ENCODE measurements around the gene OR4S1. TPM values are rescaled to one million over a fixed set of nuclear protein-coding genes. Genes with fewer than 3 reads are reported as not detected.

Gene OR4S1
- total and polyA plus RNA-seq, 2 donors (not counting 3 experiments of a cell fraction or from before 2014, with no cell fraction given), result not detected

DNA sequence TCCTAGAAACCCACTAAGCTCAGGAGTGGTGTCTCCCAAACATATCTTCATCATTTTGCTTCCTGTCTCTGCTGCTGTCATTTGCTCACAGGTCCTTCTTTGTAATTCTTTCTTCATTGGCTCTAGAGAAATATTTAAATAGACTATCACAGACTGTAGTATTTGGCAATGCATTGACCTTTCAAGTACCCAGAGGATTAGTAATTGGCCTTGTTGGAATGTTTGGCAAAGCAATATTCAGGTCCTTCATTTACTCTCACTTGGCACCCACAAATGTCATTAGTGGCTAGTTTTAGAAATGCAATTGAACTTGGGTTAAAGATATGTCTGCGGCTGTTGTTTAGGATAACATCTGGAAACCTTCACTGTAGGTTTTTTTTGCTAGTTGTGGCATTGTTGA, 48.7 kb downstream of the OR4S1 start:
- H3K79me2 ChIP-seq (ENCODE audit: control insufficient read depth, insufficient read depth, low read length), result no peaks in the 10 kb centered on the region
- H3K9me3 ChIP-seq (replicated peaks; ENCODE audit: control insufficient read depth, insufficient read depth, low read length), result no peaks in the 10 kb centered on the region
- no TSS peak for BruUV-seq (replicated peaks)
- no peak overlapping the region for H3K9ac ChIP-seq (replicated peaks; ENCODE audit: extremely low read depth, insufficient read depth, low read length)
- intact Hi-C loops (cut with micrococcal nuclease), result no loop called here
- H2AFZ ChIP-seq (ENCODE audit: low read depth, low read length), result no peak overlapping the region
- no peaks in the 10 kb centered on the region for H3K4me1 ChIP-seq (ENCODE audit: control insufficient read depth, extremely low read depth, insufficient read depth, low read length)
- no peak for FAIRE-seq
- ChIA-PET CTCF (no interaction called here), POLR2A (no interaction called here)
- no peaks in the 10 kb centered on the region for H3K9me1 ChIP-seq (replicated peaks; ENCODE audit: control insufficient read depth, extremely low read depth, insufficient read depth, low read length)
- H3K27me3 ChIP-seq (ENCODE audit: control insufficient read depth in 2 of 2, insufficient read depth in 2 of 2, low read length in 2 of 2), result no peaks in the 10 kb centered on the region
- H3K4me3 ChIP-seq (replicated peaks in 1 of 3; ENCODE audit: insufficient read depth in 1 of 3, low read depth in 1 of 3, low read length in 3 of 3), result no peak overlapping the region
- DNase-seq (ENCODE audit: low read depth, low spot score), result no peak
- H3K4me2 ChIP-seq (ENCODE audit: insufficient read depth, low read length), result no peak overlapping the region
- H4K20me1 ChIP-seq (replicated peaks; ENCODE audit: control insufficient read depth, extremely low read depth, insufficient read depth, low read length), result no peaks in the 10 kb centered on the region
- H3K36me3 ChIP-seq (ENCODE audit: control insufficient read depth in 2 of 2, extremely low read depth in 1 of 2, insufficient read depth in 2 of 2, low read length in 2 of 2), result no peaks in the 10 kb centered on the region
- TF ChIP-seq MYC (IDR thresholded peaks at IDR 0.05; ENCODE audit: low read depth, low read length) (no peak), POLR2AphosphoS5 (IDR thresholded peaks at IDR 0.05; ENCODE audit: insufficient read depth, low read depth, low read length) (no peak), POLR2A (IDR thresholded peaks at IDR 0.05; ENCODE audit: low read depth, low read length) (no peak), FOS (IDR thresholded peaks at IDR 0.05; ENCODE audit: borderline replicate concordance, insufficient read depth, low read length) (no peak), EZH2 (IDR thresholded peaks at IDR 0.05; ENCODE audit: borderline replicate concordance, low read depth, low read length, severe bottlenecking) (no peak), JUN (IDR thresholded peaks at IDR 0.05; ENCODE audit: borderline replicate concordance, insufficient read depth, insufficient read length, low read depth) (no peak), GATA2 (IDR thresholded peaks at IDR 0.05; ENCODE audit: insufficient read depth, insufficient read length, low read depth, low read length) (no peak)
- TF ChIP-seq, protein P1, sequence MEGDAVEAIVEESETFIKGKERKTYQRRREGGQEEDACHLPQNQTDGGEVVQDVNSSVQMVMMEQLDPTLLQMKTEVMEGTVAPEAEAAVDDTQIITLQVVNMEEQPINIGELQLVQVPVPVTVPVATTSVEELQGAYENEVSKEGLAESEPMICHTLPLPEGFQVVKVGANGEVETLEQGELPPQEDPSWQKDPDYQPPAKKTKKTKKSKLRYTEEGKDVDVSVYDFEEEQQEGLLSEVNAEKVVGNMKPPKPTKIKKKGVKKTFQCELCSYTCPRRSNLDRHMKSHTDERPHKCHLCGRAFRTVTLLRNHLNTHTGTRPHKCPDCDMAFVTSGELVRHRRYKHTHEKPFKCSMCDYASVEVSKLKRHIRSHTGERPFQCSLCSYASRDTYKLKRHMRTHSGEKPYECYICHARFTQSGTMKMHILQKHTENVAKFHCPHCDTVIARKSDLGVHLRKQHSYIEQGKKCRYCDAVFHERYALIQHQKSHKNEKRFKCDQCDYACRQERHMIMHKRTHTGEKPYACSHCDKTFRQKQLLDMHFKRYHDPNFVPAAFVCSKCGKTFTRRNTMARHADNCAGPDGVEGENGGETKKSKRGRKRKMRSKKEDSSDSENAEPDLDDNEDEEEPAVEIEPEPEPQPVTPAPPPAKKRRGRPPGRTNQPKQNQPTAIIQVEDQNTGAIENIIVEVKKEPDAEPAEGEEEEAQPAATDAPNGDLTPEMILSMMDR (IDR thresholded peaks at IDR 0.05; ENCODE audit: extremely low read depth in 1 of 2, insufficient read depth in 1 of 2, low read depth in 1 of 2, low read length in 2 of 2), result no peak
- dilution Hi-C loops (cut with MboI; ENCODE audit: extremely low pct_ligation_motif_present, low sequenced_read_pairs), result no loop called here
- H3K27ac ChIP-seq (ENCODE audit: insufficient read depth, low read depth, low read length), result no peak overlapping the region

Other genes starting within 250 kb of the OR4S1 start
- not detected in 2 replicates for gene OR4B1, start 89.4 kb upstream of the OR4S1 start, total RNA-seq
- not detected in 2 replicates for gene OR4B1, start 89.4 kb upstream of the OR4S1 start, polyA plus RNA-seq
- gene OR4X2, start 61.1 kb upstream of the OR4S1 start, total RNA-seq, result not detected in 2 replicates
- gene OR4X2, start 61.1 kb upstream of the OR4S1 start, polyA plus RNA-seq, result not detected in 2 replicates
- gene OR4X1, start 42.4 kb upstream of the OR4S1 start, total RNA-seq, result not detected in 2 replicates
- gene OR4X1, start 42.4 kb upstream of the OR4S1 start, polyA plus RNA-seq, result not detected in 2 replicates
- gene OR4C3, start 18.7 kb downstream of the OR4S1 start, total RNA-seq, result not detected in 2 replicates
- gene OR4C3, start 18.7 kb downstream of the OR4S1 start, polyA plus RNA-seq, result not detected in 2 replicates
- gene OR4C5, start 60.2 kb downstream of the OR4S1 start, total RNA-seq, result not detected in 2 replicates
- not detected in 2 replicates for gene OR4C5, start 60.2 kb downstream of the OR4S1 start, polyA plus RNA-seq
- gene OR4A47, start 182.6 kb downstream of the OR4S1 start, total RNA-seq, result not detected in 2 replicates
- not detected in 2 replicates for gene OR4A47, start 182.6 kb downstream of the OR4S1 start, polyA plus RNA-seq

Measured in endothelial cell of umbilical vein (primary cell).